Measurements from ENCODE around the gene CCL20.
"Not testable (repeated sequence)": the region's sequence is repeated elsewhere in the genome, so short reads cannot be mapped to it uniquely, and the experiment has no call there.

CCL20 gene

GRCh38 chr2:227824711-227825110 lies 11.1 kb downstream of the CCL20 start:
- H3K36me3 ChIP-seq (ENCODE audit: control insufficient read depth, insufficient read depth, low read length) = no peaks in the 10 kb centered on the region
- H3K9me3 ChIP-seq (ENCODE audit: control insufficient read depth, low read length) = no peaks in the 10 kb centered on the region
- H3K4me1 ChIP-seq (ENCODE audit: control insufficient read depth, insufficient read depth, low read length) = peaks cover 9% of the 10 kb centered on the region
- H3K9ac ChIP-seq (ENCODE audit: low read length) = no peak overlapping the region
- H3K27me3 ChIP-seq (ENCODE audit: control insufficient read depth, insufficient read depth, low read length) = no peaks in the 10 kb centered on the region
- no peak overlapping the region for H3K4me3 ChIP-seq (ENCODE audit: low read length)

- no peak overlapping the region for H3K4me3 ChIP-seq (ENCODE audit: low read length)
- no peaks in the 10 kb centered on the region for H3K36me3 ChIP-seq (ENCODE audit: control insufficient read depth, insufficient read depth, low read length)
- H3K9me3 ChIP-seq (ENCODE audit: control insufficient read depth, low read length) = no peaks in the 10 kb centered on the region
- peaks cover 8% of the 10 kb centered on the region for H3K4me1 ChIP-seq (ENCODE audit: control insufficient read depth, insufficient read depth, low read length)
- no peak overlapping the region for H3K9ac ChIP-seq (ENCODE audit: low read length)
- no peaks in the 10 kb centered on the region for H3K27me3 ChIP-seq (ENCODE audit: control insufficient read depth, insufficient read depth, low read length)
Measured at GRCh38 chr2:227826019-227826521, 12.4 kb downstream of the CCL20 start.

DNA sequence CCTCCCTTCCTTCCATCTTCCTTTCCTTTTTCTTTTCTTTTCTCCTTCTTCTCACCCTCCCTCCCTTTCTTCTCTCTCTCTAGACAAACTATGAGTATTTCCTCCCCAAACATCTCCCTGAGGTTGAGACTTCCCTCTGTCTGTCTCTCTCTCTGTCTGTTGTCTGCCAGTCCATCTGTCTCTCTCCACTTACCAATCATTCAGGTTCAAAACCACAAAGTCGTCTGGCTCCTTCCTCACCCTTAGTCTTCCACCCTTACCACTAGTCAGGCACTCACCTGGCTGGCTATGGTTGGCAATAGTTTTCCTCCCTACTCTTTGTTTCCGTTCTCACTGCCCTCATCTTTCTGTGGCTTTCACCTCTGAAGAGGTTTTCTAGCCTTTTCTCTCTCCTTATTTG lies 12.9 kb downstream of the CCL20 start:
- no peaks in the 10 kb centered on the region for H3K36me3 ChIP-seq (ENCODE audit: control insufficient read depth, insufficient read depth, low read length)
- H3K9me3 ChIP-seq (ENCODE audit: control insufficient read depth, low read length) = no peaks in the 10 kb centered on the region
- H3K4me3 ChIP-seq (ENCODE audit: low read length) = no peak overlapping the region
- no peaks in the 10 kb centered on the region for H3K27me3 ChIP-seq (ENCODE audit: control insufficient read depth, insufficient read depth, low read length)
- peaks cover 3% of the 10 kb centered on the region for H3K4me1 ChIP-seq (ENCODE audit: control insufficient read depth, insufficient read depth, low read length)
- H3K9ac ChIP-seq (ENCODE audit: low read length) = no peak overlapping the region

GRCh38 chr2:227827143-227827542 lies 13.5 kb downstream of the CCL20 start:
- Histone ChIP-seq H3K36me3 (ENCODE audit: control insufficient read depth, insufficient read depth, low read length) (no peaks in the 10 kb centered on the region), H3K9me3 (ENCODE audit: control insufficient read depth, low read length) (no peaks in the 10 kb centered on the region), H3K27me3 (ENCODE audit: control insufficient read depth, insufficient read depth, low read length) (no peaks in the 10 kb centered on the region), H3K4me3 (ENCODE audit: low read length) (no peak overlapping the region), H3K9ac (ENCODE audit: low read length) (no peak overlapping the region), H3K4me1 (ENCODE audit: control insufficient read depth, insufficient read depth, low read length) (no peaks in the 10 kb centered on the region)

DNA sequence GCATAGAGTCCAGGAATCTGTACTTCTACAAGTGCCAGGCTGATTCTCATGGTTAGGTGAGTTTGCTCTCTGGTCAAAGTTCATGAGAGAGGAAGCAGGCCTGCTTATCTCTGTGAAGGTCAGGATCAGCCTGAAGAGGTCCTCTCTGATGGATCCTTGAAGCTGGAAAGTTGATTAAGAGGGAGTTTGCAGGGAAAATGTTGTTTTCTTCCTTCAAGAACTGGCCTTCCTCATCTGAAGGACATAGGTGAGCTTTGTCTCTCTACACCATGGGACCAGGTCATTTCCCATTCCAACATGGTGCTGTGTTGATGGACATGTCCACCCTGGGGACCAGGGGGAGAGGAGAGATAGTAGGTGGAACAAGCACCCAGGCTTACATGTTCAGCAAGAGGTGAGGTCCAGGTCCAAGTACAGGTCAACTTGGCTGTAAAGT lies 14.9 kb downstream of the CCL20 start:
- Histone ChIP-seq H3K9me3 (ENCODE audit: control insufficient read depth, low read length) (no peaks in the 10 kb centered on the region), H3K4me1 (ENCODE audit: control insufficient read depth, insufficient read depth, low read length) (no peaks in the 10 kb centered on the region), H3K4me3 (ENCODE audit: low read length) (no peak overlapping the region), H3K9ac (ENCODE audit: low read length) (no peak overlapping the region), H3K36me3 (ENCODE audit: control insufficient read depth, insufficient read depth, low read length) (no peaks in the 10 kb centered on the region), H3K27me3 (ENCODE audit: control insufficient read depth, insufficient read depth, low read length) (no peaks in the 10 kb centered on the region)

GRCh38 chr2:227829337-227829736 lies 15.7 kb downstream of the CCL20 start:
- no peak overlapping the region for H3K9ac ChIP-seq (ENCODE audit: low read length)
- H3K27me3 ChIP-seq (ENCODE audit: control insufficient read depth, insufficient read depth, low read length) = no peaks in the 10 kb centered on the region
- H3K9me3 ChIP-seq (ENCODE audit: control insufficient read depth, low read length) = no peaks in the 10 kb centered on the region
- no peak overlapping the region for H3K4me3 ChIP-seq (ENCODE audit: low read length)
- H3K4me1 ChIP-seq (ENCODE audit: control insufficient read depth, insufficient read depth, low read length) = no peaks in the 10 kb centered on the region
- no peaks in the 10 kb centered on the region for H3K36me3 ChIP-seq (ENCODE audit: control insufficient read depth, insufficient read depth, low read length)

DNA sequence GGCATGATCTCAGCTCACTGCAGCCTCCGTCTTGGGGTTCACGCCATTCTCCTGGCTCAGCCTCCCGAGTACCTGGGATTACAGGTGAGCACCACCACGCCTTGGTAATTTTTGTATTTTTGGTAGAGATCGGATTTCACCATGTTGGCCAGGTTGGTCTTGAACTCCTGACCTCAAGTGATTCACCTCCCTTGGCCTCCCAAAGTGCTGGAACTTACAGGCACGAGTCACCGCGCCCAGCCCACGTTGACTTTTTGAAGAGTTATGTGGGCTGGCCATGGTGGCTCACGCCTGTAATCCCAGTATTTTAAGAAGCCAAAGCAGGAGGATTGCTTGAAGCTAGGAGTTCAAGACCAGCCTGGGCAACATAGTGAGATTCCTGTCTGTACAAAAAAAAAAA lies 20.8 kb downstream of the CCL20 start:
- H3K27me3 ChIP-seq (ENCODE audit: control insufficient read depth, insufficient read depth, low read length) = no peaks in the 10 kb centered on the region
- H3K9ac ChIP-seq (ENCODE audit: low read length) = no peak overlapping the region
- no peaks in the 10 kb centered on the region for H3K9me3 ChIP-seq (ENCODE audit: control insufficient read depth, low read length)
- no peak overlapping the region for H3K4me3 ChIP-seq (ENCODE audit: low read length)
- no peaks in the 10 kb centered on the region for H3K36me3 ChIP-seq (ENCODE audit: control insufficient read depth, insufficient read depth, low read length)
- H3K4me1 ChIP-seq (ENCODE audit: control insufficient read depth, insufficient read depth, low read length) = peaks cover 2% of the 10 kb centered on the region

DNA sequence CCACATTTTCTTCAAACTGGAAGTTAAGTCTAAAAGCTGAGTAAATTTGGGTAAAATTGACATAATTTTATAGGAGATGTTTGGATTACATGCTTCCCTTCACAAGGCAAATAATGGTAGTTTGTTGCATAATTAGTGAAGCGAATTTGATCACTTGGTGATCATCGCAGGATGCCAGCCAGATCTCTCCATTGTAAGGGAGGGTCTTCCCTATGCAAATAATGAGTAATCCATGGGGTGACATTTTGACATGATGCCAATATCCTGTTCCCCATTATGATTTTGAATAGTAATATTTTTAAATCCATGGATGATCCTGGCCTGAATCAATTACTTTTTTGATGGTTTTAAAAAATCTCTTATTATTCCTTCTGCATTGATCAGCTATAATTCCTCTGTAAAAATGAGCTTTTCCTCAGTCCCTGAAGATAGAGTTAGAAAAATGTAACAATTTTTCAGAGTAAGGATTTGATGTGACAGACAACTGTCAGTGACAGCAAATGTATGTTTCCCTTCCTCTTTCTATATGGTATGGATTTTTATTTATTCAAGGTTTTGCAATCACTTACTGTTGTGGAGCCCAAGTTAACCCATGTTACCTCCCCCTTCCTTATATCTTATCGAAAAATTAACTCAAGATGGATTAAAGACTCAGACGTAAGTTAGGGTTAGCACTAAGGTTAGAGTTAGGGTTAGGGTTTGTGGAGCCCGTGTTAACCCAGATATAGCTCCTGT lies 21.4 kb downstream of the CCL20 start:
- Histone ChIP-seq H3K9ac (ENCODE audit: low read length) (no peak overlapping the region), H3K4me1 (ENCODE audit: control insufficient read depth, insufficient read depth, low read length) (peaks cover 5% of the 10 kb centered on the region), H3K4me3 (ENCODE audit: low read length) (no peak overlapping the region), H3K9me3 (ENCODE audit: control insufficient read depth, low read length) (no peaks in the 10 kb centered on the region), H3K27me3 (ENCODE audit: control insufficient read depth, insufficient read depth, low read length) (no peaks in the 10 kb centered on the region), H3K36me3 (ENCODE audit: control insufficient read depth, insufficient read depth, low read length) (no peaks in the 10 kb centered on the region)

DNA sequence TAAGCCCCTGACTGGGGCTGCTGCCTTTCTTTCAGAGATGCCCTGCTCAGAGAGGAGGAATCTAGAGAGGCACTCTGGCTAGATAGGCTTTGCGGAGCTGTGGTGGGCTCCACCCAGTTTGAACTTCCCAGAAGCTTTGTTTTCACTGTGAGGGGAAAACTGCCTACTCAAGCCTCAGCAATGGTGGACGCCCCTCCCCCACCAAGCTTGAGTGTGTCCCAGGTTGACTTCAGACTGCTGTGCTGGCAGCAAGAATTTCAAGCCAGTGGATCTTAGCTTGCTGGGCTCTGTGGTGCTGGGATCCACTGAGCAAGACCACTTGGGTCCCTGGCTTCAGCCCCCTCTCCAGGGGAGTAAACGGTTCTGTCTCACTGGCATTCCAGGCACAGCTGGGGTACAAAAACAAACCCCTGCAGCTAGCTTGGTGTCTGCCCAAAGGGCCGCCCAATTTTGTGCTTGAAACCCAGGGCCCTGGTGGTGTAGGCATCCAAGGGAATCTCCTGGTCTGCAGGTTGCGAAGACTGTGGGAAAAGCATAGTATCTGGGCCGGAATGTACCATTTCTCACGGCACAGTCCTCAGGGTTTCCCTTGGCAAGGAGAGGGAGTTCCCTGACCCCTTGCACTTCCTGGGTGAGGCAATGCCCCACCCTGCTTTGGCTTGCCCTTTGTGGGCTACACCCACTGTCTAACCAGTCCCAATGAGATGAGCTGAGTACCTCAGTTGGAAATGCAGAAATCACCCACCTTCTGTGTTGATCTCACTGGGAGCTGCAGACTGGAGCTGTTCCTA lies 25.9 kb downstream of the CCL20 start:
- H3K4me3 ChIP-seq (ENCODE audit: low read length); H3K27me3 ChIP-seq (ENCODE audit: control insufficient read depth, insufficient read depth, low read length); H3K9me3 ChIP-seq (ENCODE audit: control insufficient read depth, low read length); H3K4me1 ChIP-seq (ENCODE audit: control insufficient read depth, insufficient read depth, low read length); H3K36me3 ChIP-seq (ENCODE audit: control insufficient read depth, insufficient read depth, low read length); H3K9ac ChIP-seq (ENCODE audit: low read length): not testable (repeated sequence)

- Histone ChIP-seq H3K36me3 (ENCODE audit: control insufficient read depth, insufficient read depth, low read length) (no peaks in the 10 kb centered on the region), H3K4me3 (ENCODE audit: low read length) (no peak overlapping the region)
Measured at GRCh38 chr2:227846831-227847230, 33.2 kb downstream of the CCL20 start.

DNA sequence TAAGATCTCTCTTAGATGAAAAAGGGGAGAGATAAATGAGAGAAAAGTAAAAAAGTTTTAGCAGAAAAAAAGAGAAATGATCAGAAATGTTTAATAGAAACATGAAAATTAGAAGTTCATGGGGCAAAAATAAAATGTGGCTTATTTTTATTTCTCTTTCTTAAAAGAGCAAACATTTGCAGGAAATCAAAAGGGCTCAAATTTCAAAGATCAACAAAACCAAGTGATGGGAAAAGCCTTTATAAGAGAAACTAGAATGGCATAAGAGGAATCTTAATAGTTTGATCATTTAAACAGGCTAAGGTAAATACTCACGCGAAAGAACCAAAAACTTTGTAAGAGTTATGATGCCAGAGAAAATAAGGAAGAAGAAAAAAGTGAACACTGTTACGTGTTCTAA lies 34.5 kb downstream of the CCL20 start:
- H3K27me3 ChIP-seq (ENCODE audit: control insufficient read depth, insufficient read depth, low read length) = no peaks in the 10 kb centered on the region
- H3K9ac ChIP-seq (ENCODE audit: low read length) = no peak overlapping the region
- H3K4me3 ChIP-seq (ENCODE audit: low read length) = no peak overlapping the region
- no peaks in the 10 kb centered on the region for H3K9me3 ChIP-seq (ENCODE audit: control insufficient read depth, low read length)
- no peaks in the 10 kb centered on the region for H3K36me3 ChIP-seq (ENCODE audit: control insufficient read depth, insufficient read depth, low read length)
- H3K4me1 ChIP-seq (ENCODE audit: control insufficient read depth, insufficient read depth, low read length) = no peaks in the 10 kb centered on the region

More at GRCh38 chr2:227846831-227847230, 33.2 kb downstream of the CCL20 start:
- Histone ChIP-seq H3K9me3 (ENCODE audit: control insufficient read depth, low read length) (no peaks in the 10 kb centered on the region), H3K27me3 (ENCODE audit: control insufficient read depth, insufficient read depth, low read length) (no peaks in the 10 kb centered on the region), H3K4me1 (ENCODE audit: control insufficient read depth, insufficient read depth, low read length) (no peaks in the 10 kb centered on the region), H3K9ac (ENCODE audit: low read length) (no peak overlapping the region)

DNA sequence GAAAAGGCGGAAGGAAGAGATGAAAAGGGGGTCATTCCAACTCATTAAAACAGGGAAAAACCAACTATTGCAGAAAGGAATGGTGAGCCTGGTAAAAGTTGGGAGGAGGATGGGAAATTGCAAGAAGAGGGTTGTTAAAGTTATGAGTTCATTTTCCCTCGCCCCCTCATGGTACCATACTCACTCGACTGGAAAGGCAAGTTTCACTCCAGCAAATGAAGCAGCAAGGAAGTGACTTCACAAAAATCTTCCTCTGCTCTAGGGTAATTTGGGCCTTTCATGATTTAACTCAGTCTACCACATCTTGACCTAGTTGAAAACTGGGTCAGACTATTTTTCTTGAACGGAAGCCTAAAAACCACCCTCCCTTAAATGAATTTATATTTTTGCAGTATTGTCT lies 34.9 kb downstream of the CCL20 start:
- H3K36me3 ChIP-seq (ENCODE audit: control insufficient read depth, insufficient read depth, low read length) = no peaks in the 10 kb centered on the region
- H3K27me3 ChIP-seq (ENCODE audit: control insufficient read depth, insufficient read depth, low read length) = no peaks in the 10 kb centered on the region
- no peaks in the 10 kb centered on the region for H3K4me1 ChIP-seq (ENCODE audit: control insufficient read depth, insufficient read depth, low read length)
- H3K9me3 ChIP-seq (ENCODE audit: control insufficient read depth, low read length) = no peaks in the 10 kb centered on the region
- no peak overlapping the region for H3K4me3 ChIP-seq (ENCODE audit: low read length)
- no peak overlapping the region for H3K9ac ChIP-seq (ENCODE audit: low read length)
